H9 (cell line): Measurements from ENCODE around the gene FAT1. TPM values are rescaled to one million over a fixed set of nuclear protein-coding genes. Genes with fewer than 3 reads are reported as not detected.

Experiments
- DNase-seq: peaks from one replicate; pipeline ENCODE4 v3.0.0-alpha.2; 2017
- H2AFZ ChIP-seq: one replicate; pipeline ENCODE4 v1.6.1; 2013; ENCODE audit warnings: mild to moderate bottlenecking, low read length, control low read depth, moderate library complexity
- H2AK5ac ChIP-seq: 2 replicates; pipeline ENCODE4 v1.6.1; 2013; ENCODE audit warnings: low read length, control low read depth, mixed read lengths; ENCODE audit not compliant: insufficient read length
- H2BK120ac ChIP-seq: one replicate; pipeline ENCODE4 v1.6.1; 2013; ENCODE audit warnings: low read depth, mild to moderate bottlenecking, low read length, control low read depth, inconsistent platforms; ENCODE audit not compliant: poor library complexity, severe bottlenecking
- H2BK12ac ChIP-seq: 2 replicates; pipeline ENCODE4 v1.6.1; 2013; ENCODE audit warnings: low read length, control low read depth, mixed read lengths, low read depth; ENCODE audit not compliant: insufficient read length
- H2BK15ac ChIP-seq: 2 replicates; pipeline ENCODE4 v1.6.1; 2013; ENCODE audit warnings: low read depth, low read length, control low read depth
- H2BK20ac ChIP-seq: one replicate; pipeline ENCODE4 v1.6.1; 2013; ENCODE audit warnings: low read depth, mild to moderate bottlenecking, low read length, control low read depth, inconsistent platforms; ENCODE audit not compliant: poor library complexity, severe bottlenecking
- H2BK5ac ChIP-seq: 2 replicates; pipeline ENCODE4 v1.6.1; 2013; ENCODE audit warnings: low read length, control low read depth, mixed read lengths; ENCODE audit not compliant: insufficient read length
- H3K14ac ChIP-seq: 2 replicates; pipeline ENCODE4 v1.6.1; 2013; ENCODE audit warnings: low read length, control low read depth; ENCODE audit not compliant: insufficient read depth
- H3K18ac ChIP-seq: 2 replicates; pipeline ENCODE4 v1.6.1; 2013; ENCODE audit warnings: low read depth, mild to moderate bottlenecking, mixed read lengths, low read length, control low read depth; ENCODE audit not compliant: insufficient read length
- H3K23ac ChIP-seq: 2 replicates; pipeline ENCODE4 v1.6.1; 2013; ENCODE audit warnings: low read length, control low read depth, mixed read lengths, low read depth; ENCODE audit not compliant: insufficient read length
- H3K23me2 ChIP-seq: 2 replicates; pipeline ENCODE4 v1.6.1; 2013; ENCODE audit warnings: low read depth, mild to moderate bottlenecking, mixed read lengths, low read length, control low read depth; ENCODE audit not compliant: insufficient read length, poor library complexity, severe bottlenecking
- H3K27ac ChIP-seq: 2 replicates; pipeline ENCODE4 v1.5.1; 2013; ENCODE audit warnings: low read length, control low read depth, mixed read lengths, low read depth; ENCODE audit not compliant: insufficient read length
- H3K27me3 ChIP-seq: 2 replicates; pipeline ENCODE4 v1.6.1; 2013; ENCODE audit warnings: low read length, control low read depth, inconsistent platforms; ENCODE audit not compliant: insufficient read depth
- H3K4ac ChIP-seq: 2 replicates; pipeline ENCODE4 v1.6.1; 2013; ENCODE audit warnings: low read depth, mild to moderate bottlenecking, control low read depth, inconsistent platforms, low read length, moderate library complexity
- H3K4me1 ChIP-seq: 2 replicates; pipeline ENCODE4 v1.6.1; 2013; ENCODE audit warnings: low read length, control low read depth, inconsistent platforms; ENCODE audit not compliant: insufficient read depth
- H3K4me2 ChIP-seq: 2 replicates; pipeline ENCODE4 v1.6.1; 2013; ENCODE audit warnings: low read length, control low read depth, mixed read lengths; ENCODE audit not compliant: insufficient read length, insufficient read depth
- H3K56ac ChIP-seq: 2 replicates; pipeline ENCODE4 v1.6.1; 2013; ENCODE audit warnings: low read depth, mild to moderate bottlenecking, mixed read lengths, low read length, control low read depth; ENCODE audit not compliant: insufficient read length
- H3K79me1 ChIP-seq: 2 replicates; pipeline ENCODE4 v1.6.1; 2013; ENCODE audit warnings: low read depth, mild to moderate bottlenecking, moderate library complexity, low read length, control low read depth, inconsistent platforms; ENCODE audit not compliant: insufficient read depth, poor library complexity, severe bottlenecking
- H3K79me2 ChIP-seq: 2 replicates; pipeline ENCODE4 v1.6.1; 2013; ENCODE audit warnings: low read length, control low read depth, inconsistent platforms; ENCODE audit not compliant: insufficient read depth
- H3K9ac ChIP-seq: 2 replicates; pipeline ENCODE4 v1.6.1; 2013; ENCODE audit warnings: low read length, control low read depth, mixed read lengths; ENCODE audit not compliant: insufficient read length; ENCODE audit errors: extremely low read depth
- H3K9me3 ChIP-seq: one replicate; pipeline ENCODE4 v1.6.1; 2013; ENCODE audit warnings: low read depth, low read length, inconsistent platforms; ENCODE audit not compliant: control insufficient read depth
- H3T11ph ChIP-seq: one replicate; pipeline ENCODE4 v1.6.1; 2013; ENCODE audit warnings: mild to moderate bottlenecking, low read length, control low read depth, inconsistent platforms
- H4K20me1 ChIP-seq: one replicate; pipeline ENCODE4 v1.6.1; 2013; ENCODE audit not compliant: control insufficient read depth, insufficient read length, insufficient read depth
- H4K5ac ChIP-seq: 2 replicates; pipeline ENCODE4 v1.6.1; 2013; ENCODE audit warnings: low read depth, mild to moderate bottlenecking, mixed read lengths, low read length, control low read depth; ENCODE audit not compliant: insufficient read length
- H4K8ac ChIP-seq: replicated peaks from 2 replicates; pipeline ENCODE4 v1.6.1; 2013; ENCODE audit warnings: low read length, control low read depth, mixed read lengths, low read depth; ENCODE audit not compliant: insufficient read length
- H4K91ac ChIP-seq: 2 replicates; pipeline ENCODE4 v1.6.1; 2013; ENCODE audit warnings: low read depth, mild to moderate bottlenecking, moderate library complexity, mixed read lengths, low read length, control low read depth; ENCODE audit not compliant: insufficient read length
- H3K27ac Mint-ChIP-seq, 3 experiments: 2 replicates in 2 of 3; 3 replicates in 1 of 3; pipeline ENCODE4 v1.8.0; 2020 to 2021; ENCODE audit warnings: mixed read lengths in 3 of 3, mild to moderate bottlenecking in 1 of 3, moderate library complexity in 1 of 3
- H3K27me3 Mint-ChIP-seq: 2 replicates; pipeline ENCODE4 v1.8.0; 2021; ENCODE audit warnings: low read depth, mild to moderate bottlenecking, moderate library complexity, mixed read lengths
- H3K36me3 Mint-ChIP-seq, 3 experiments: 2 replicates in 2 of 3; 3 replicates in 1 of 3; pipeline ENCODE4 v1.8.0; 2020 to 2021; ENCODE audit warnings: low read depth in 3 of 3, mixed read lengths in 3 of 3; ENCODE audit not compliant: insufficient read depth in 1 of 3
- H3K4me1 Mint-ChIP-seq, 2 experiments: 2 replicates each; pipeline ENCODE4 v1.8.0; 2020; ENCODE audit warnings: mixed read lengths in 2 of 2
- H3K4me3 Mint-ChIP-seq, 2 experiments: 2 replicates in 1 of 2; 3 replicates in 1 of 2; pipeline ENCODE4 v1.8.0; 2020 to 2021; ENCODE audit warnings: mild to moderate bottlenecking in 2 of 2, mixed read lengths in 2 of 2, moderate library complexity in 1 of 2
- H3K9me3 Mint-ChIP-seq, 2 experiments: 2 replicates in 1 of 2; 3 replicates in 1 of 2; pipeline ENCODE4 v1.8.0; 2020; ENCODE audit warnings: mild to moderate bottlenecking in 2 of 2, mixed read lengths in 2 of 2, moderate library complexity in 1 of 2
- WGBS: extraction: QIAGEN DNeasy Blood & Tissue Kit; methylation state at CpG from one replicate; pipeline ENCODE4 v1.1.7; 2013; ENCODE audit warnings: missing lambda C conversion rate, low lambda C conversion rate, mixed read lengths; ENCODE audit not compliant: insufficient read length; ENCODE audit errors: extremely low coverage; 5-methylcytosine and 5-hydroxymethylcytosine counted together
- total RNA-seq: library from RNA; stranded (reverse); gene quantifications from 2 replicates; pipeline ENCODE4 v1.2.1, GENCODE V29; 2021
- TF ChIP-seq, protein P1 (sequence below): fragments of 200-600 bp; sonication (generic); conservative IDR thresholded peaks from 3 replicates; pipeline ENCODE4 v1.8.0; 2021; ENCODE audit warnings: antibody characterized with exemption, mild to moderate bottlenecking

Gene FAT1
- total RNA-seq, 1 experiment from 2014 or later, result 173 TPM

DNA sequence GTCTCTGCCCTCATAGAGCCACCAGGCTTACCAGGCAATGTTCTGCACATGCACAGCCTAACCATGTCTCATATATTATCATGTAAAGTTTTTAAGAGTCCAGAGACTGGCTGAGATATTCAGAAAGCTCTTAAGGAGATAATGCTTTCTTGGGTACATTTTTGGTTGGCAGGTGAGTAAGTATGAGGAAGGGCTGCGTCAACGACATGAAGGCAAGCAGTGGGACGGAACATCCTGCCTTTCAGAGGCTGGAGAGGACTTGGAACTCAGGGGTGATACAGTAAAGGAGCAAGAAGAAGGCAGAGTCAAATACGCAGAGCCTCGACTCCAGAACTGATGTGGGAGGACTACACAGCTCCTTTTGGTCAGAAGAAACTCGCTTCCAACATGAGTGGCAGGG is 93.5 kb downstream of the FAT1 start:
- Histone ChIP-seq H2BK15ac (no peak overlapping the region), H3K18ac (no peak overlapping the region), H3K4ac (no peak overlapping the region), H3K4me2 (no peak overlapping the region), H3K56ac (no peak overlapping the region), H3K23ac (no peak overlapping the region), H2BK120ac (no peak overlapping the region), H4K91ac (no peak overlapping the region), H4K8ac (no peak overlapping the region), H3K23me2 (no peaks in the 10 kb centered on the region), H2BK12ac (no peak overlapping the region), H3T11ph (no peak overlapping the region), H3K4me1 (peaks cover 8% of the 10 kb centered on the region; the same call in 1 of the 2 replicates), H3K14ac (no peak overlapping the region), H4K20me1 (no peaks in the 10 kb centered on the region), H2BK5ac (no peak overlapping the region), H4K5ac (no peak overlapping the region), H3K27me3 (no peaks in the 10 kb centered on the region), H2AFZ (no peak overlapping the region), H3K27ac (no peak overlapping the region), H2AK5ac (no peak overlapping the region), H3K79me2 (no peaks in the 10 kb centered on the region; the same call in 1 of the 2 replicates), H3K79me1 (no peaks in the 10 kb centered on the region), H2BK20ac (no peak overlapping the region), H3K9me3 (no peaks in the 10 kb centered on the region), H3K9ac (no peak overlapping the region)
- Mint-ChIP-seq H3K27me3 (no peaks in the 10 kb centered on the region), H3K36me3 (peaks cover 43 to 80% (median 76%) of the 10 kb centered on the region in 3 experiments; a peak in 6 of 7 replicates), H3K4me3 (no peak overlapping the region), H3K27ac (peak overlapping the region in 1 of 3 experiments; percentile 9; a peak in 1 of 7 replicates), H3K4me1 (peaks cover 25 to 30% of the 10 kb centered on the region in 2 experiments), H3K9me3 (no peaks in the 10 kb centered on the region)
- WGBS, result no CpG with 5 or more reads among the region's 6 CpGs
- no peak for DNase-seq
- TF ChIP-seq, protein P1, sequence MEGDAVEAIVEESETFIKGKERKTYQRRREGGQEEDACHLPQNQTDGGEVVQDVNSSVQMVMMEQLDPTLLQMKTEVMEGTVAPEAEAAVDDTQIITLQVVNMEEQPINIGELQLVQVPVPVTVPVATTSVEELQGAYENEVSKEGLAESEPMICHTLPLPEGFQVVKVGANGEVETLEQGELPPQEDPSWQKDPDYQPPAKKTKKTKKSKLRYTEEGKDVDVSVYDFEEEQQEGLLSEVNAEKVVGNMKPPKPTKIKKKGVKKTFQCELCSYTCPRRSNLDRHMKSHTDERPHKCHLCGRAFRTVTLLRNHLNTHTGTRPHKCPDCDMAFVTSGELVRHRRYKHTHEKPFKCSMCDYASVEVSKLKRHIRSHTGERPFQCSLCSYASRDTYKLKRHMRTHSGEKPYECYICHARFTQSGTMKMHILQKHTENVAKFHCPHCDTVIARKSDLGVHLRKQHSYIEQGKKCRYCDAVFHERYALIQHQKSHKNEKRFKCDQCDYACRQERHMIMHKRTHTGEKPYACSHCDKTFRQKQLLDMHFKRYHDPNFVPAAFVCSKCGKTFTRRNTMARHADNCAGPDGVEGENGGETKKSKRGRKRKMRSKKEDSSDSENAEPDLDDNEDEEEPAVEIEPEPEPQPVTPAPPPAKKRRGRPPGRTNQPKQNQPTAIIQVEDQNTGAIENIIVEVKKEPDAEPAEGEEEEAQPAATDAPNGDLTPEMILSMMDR, result no peak
